Stimulated activated CD4-positive, alpha-beta T cell treated with anti-CD3 and anti-CD28 coated beads, Interleukin-12 subunit alpha, Interleukin-12 subunit beta, amount 100 ng/mL, for 24 hours (primary cell): ENCODE results near the gene LRR1.
"Not testable (repeated sequence)": the region's sequence is repeated elsewhere in the genome, so short reads cannot be mapped to it uniquely, and the experiment has no call there.

Experiments
- DNase-seq, 2 experiments: peaks; one replicate each; pipeline ENCODE4 v3.0.0-alpha.2; 2020; ENCODE audit warnings: low read depth in 2 of 2

Gene LRR1

DNA sequence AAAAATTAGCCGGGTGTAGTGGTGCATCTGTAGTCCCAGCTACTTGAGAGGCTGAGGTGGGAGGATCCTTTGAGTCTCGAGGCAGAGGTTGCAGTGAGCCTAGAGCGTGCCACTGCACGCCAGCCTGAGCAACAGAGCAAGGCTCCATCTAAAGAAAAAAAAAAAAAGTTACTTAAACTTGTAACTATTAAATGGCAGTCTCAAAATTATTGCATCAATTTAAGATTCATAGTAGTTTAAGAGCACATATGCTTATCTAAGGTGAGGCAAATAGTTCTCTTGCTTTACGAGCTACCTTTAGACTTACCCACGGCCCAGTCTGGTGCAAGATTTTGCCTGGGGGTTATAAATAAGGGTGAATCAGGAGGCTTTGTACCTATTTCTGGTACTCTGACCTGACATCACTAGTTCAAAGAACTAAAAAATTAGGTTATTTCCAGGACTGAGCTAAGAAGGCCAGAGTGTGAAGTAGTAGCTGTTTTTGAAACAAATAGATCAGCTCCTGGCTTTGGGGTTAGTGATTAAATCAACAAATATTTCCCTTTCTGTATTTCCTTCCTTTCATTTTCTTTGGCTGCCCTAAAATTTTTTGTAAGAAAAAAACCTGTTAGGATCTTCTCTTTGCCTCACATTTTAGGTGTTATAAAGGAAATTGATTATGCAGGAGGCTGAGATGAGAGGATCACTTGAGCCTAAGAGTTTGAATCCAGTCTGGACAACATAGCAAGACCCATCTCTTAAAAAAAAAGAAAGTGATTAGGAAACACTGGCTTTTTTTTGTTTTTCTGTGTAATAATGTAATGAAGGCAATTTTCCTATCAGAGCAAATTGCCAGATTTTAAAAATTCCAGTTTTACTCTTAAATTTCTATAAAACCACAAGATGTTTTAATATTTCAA, 25.4 kb downstream of the LRR1 start:
- DNase-seq: no peak

DNA sequence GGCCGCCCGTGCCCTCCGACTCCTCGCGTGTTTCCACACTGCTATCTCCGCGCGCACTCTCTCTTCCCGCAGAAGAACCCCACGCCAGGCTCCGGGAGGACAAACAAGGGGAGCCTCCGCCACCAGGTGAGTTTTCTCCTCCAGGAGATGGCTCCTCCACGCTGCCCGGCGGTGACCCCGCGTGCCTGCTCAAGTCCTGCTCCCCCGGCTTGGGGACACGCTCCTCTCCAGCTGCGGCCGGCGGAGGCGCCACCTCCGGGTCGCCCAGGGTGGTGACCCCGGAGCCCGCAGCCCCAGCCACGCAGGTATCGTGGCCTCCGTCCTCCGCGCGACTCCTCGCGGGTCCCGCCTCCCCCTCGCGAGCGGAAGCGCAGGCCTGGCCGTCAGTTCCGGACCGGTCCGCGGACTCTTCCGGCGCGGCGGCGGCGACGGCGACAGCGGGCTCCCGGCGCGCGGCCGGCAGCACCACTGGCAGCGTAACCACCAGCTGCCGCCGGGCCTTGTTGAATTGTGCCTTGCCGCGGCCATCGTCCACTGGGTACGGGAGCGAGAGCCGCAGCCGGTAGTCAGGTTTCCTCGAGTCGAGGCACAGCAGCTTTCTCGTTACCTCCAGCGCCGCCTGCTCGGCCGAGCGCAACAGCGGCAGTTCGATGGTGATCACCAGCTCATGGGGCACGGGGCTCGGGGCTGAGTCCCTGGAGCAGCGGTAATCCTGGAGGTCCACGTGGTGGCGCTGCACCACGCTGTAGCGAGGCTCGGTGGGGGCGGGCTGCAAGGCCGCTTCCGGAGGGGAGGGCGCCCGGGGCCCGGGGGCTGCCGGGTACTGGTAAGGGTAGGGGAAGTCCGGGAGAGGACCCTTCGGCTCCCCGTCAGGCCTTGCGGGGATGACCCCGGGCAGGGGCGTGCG, 35.2 kb downstream of the LRR1 start:
- peak; percentile 88 to 93 for DNase-seq

DNA sequence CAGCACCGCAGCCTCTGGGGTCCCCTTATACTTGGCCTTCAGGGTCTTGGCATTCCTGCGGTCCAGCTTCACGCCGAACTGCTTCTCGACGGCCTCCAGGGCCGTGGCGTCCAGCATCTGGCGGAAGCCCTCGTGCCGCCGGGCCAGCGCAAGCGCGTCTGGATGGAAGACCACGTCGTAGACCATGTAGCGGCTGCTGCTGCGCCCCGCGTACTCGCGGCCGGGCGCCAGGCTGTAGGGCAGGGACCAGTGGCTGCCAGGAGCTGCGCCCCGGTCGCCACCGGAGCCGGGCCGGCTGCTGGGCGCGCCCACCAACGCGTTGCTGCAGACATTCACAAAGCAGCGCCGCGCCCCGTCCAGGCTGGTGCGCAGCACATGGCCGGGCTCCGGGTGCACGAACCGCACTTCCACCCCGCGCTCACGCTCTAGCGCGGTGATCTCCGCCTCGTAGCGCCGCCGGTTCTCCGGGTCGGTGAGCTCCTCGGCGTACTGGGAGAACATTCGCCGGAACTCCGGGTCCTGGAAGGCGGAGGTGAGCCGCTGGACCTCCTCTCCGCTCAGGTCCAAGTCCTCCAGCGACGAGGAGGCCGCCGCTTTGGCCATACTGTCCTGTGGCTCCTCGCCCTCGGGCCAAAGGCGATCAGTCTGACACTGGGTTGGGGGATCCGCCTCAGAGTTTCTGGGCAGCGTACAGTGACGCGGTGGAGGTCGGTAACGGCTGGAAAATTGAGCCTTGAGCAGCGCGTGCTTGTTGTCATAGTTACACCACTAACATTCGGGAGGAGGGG, 36.0 kb downstream of the LRR1 start, which contains the start of gene DNAAF2:
Gene DNAAF2 (minus strand): TSS at position 698 of the 788 bp plus-strand sequence. CDS start 95 bp downstream, at position 603.
- DNase-seq: peak; percentile 29 to 40

DNA sequence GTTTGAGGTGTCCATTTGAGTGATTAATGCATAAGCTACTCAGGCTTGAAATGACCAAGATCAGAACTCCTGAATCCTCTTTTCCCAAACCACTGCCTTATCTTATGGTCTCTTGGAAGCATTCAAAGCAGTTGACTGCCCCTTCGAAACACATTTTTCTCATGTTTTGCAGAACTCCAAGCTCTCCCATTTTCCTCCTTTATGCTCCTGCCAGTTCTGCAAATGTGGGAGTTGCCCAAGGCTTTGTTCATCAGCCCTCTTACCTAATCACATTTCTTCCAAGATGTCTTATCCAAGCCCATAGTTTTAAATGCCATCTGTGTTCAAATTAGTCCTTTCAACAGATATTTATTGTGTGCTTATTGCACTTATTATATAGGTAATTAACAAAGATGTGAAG, 38.1 kb downstream of the LRR1 start:
- DNase-seq: no peak

DNA sequence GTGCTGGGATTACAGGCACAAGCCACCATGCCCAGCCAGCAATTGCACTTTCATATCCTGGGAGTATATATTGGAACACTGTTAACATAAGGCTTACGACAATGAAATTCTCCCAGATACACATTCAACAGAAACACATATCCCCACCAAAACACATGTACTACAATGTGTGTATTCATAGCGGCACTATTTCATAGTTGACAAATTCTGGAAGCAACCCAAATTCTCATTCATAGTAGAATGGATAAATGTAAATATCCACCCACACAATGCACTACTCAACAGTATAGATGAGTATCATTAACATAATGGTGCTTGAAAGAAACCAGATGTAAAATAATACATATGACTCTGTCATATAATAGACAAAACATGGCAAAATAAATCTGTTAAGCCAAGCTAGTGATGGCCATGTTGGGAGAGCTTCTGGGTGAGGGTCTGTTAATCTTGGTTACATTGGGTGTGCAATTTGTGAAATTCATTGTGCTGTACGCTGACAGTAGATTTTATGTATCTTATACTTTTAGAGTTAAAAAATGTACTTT, 38.9 kb downstream of the LRR1 start:
- no peak for DNase-seq

DNA sequence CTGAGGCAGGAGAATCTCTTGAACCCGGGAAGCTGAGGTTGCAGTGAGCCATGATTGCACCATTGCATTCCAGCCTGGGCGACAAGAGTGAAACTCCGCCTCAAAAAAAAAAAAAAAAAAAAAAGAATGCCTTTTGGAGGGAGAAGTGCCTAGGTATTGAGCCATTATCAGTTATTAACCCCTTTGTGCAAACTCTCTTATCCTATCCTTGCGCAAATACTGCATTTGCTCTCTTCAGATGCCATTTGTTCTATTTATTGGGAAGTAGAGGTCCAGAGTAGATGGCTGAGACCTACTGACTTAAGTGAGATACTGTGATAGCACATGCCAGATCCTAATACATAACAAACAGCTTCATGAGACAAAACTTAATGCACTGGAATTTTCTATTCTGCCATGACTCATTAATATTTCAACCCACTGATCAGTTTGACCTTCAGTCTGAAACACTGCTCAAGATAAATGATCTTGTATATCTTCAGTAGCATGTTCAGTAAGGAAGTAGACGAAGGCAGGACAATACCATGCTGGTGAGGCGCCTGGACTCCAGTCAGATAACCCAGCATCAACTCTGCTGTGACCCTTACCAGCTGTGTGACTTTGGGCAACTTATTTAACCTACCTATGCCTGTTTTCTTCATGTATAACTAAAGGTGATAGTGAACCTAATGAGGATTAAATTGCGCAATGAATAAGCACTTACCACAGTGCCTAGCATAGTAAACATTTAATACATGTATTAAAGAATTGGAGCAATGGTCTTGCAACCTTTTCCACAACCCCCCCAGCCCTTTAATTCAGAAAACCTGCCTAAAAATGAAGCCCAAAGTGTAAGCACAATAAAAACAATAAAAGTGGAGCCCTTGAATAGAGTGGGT, 42.0 kb downstream of the LRR1 start:
- no peak for DNase-seq

DNA sequence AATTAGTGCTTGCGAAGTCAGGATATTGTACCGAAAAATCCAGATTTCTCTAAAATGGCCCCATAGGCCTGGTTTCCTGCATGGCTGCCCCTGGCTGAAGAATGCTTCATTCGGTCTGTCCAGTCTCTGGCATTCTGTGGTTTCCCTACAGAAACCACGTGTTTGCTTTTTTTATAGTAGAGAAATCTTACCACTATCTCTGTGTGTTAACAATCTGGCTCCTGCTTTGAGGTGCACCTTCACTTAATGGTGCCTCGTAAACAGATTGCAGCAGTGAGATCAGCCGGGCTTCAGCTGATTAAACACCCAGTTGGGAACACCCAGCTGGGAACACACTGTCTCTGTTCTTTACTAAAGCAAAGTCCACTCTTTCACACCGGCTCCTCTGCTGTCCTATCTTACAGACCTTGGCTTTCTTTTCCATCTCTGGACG, 43.0 kb downstream of the LRR1 start:
- DNase-seq: no peak

DNA sequence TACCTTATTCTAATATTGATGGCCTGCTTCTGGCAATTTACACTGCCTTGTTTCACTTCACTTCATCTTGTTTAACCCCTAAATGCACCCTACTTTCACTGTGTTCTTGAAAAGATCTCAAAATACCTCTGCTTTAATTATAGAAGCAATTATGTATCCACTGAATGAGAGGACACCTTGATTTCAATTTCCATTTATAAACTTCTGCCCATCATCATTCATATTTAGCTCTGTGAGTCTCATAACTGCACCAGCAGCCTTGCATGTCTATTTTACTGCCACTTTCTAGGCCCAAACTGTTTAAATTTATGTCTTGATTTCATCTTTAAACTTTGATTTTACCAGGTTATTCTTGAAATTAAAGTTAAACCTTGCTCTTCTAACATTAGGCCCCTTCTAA, 43.4 kb downstream of the LRR1 start:
- no peak for DNase-seq

DNA sequence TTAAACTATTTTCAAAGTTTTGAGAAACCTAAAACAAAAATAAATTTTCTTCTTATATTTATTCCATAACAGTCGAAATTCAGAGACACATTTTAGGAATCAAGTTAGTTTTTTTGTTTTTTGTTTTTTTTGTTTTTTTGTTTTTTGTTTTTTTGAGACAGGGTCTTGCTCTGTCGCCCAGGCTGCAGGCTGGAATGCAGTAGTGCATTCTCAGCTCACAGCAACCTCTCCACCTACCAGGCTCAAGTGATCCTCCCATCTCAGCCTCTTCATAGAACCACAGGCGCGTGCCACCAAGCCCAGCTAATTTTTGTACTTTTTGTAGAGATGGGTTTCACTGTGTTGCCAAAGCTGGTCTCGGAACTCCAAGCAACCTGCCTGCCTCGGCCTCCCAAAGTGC, 54.8 kb downstream of the LRR1 start:
- DNase-seq: no peak

DNA sequence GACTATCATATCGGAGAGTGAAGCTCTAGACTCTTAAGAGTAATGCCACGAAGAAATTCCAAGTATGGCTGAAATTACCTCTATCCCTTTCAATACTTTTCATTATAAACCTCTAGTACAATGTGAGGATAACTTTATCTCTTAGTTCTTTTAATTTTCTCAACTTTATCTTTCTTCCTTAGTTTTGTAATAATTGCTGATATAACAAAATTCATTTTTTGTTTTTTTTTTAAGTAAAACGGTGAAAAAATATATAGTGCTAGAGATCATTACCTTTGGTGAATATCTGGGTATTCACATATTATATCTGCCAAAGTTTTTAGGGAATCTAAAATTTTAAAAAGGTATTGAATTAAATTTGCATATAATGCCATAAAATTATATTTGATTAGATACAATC, 55.8 kb downstream of the LRR1 start:
- no peak for DNase-seq

DNA sequence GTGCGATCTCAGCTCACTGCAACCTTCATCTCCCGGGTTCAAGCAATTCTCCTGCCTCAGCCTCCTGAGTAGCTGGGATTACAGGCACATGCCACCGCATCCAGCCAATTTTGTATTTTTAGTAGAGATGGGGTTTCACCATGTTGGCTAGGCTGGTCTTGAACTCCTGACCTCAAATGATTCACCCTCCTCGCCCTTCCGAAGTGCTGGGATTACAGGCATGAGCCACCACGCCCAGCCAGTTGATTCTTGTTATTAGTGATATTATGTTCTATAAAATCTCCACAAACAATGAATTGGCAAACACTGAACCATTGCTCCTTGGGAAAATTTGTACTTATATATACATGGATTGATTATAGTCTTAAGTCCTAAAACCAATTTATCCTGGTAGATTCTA, 58.8 kb downstream of the LRR1 start:
- not testable (repeated sequence) for DNase-seq

DNA sequence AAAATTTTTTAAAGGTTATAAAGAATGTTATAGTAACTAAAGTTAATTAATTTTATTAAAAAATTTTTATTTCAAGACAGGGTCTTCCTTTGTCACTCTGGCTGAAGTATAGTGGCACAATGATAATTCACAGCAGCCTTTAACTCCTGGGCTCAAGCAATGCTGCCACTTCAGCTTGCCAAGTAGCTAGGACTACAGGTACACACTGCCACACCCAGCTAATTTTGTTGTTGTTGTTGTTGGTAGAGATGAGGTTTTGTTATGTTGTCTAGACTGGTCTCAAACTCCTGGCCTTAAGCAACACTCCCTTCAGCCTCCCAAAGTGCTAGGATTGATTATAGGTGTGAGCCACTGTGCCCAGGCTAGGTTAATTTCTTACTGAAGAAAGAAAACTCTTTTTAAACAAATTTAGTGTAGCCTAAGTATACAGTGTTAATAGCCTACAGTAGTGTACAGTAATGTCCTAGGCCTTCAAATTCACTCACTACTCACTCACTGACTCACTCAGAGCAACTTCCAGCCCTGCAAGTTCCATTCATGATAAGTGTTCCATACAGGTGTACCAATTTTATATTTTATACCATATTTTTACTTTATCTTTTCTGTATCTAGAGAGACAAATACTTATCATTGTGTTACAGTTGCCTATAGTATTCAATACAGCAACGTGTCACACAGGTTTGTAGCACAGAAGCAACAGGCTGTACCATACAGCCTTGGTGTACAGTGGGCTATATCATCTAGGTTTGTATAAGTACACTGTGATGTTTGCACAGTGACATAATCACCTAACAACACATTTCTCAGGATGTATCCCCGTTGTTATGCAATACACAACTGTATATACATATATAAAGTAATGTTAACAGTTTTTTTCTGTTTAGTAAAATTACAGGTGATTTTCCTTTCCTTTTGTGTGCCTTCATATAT, 61.1 kb downstream of the LRR1 start:
- no peak for DNase-seq
